DOHH2 (cell line): Measurements from ENCODE around the gene DSCAM.

ENCODE experiments used
- H3F3A ChIP-seq: fragments of 200-600 bp; sonication (generic), shearing (Covaris generic); 2 replicates; pipeline ENCODE4 v1.6.0; 2016; ENCODE audit warnings: antibody characterized with exemption, mild to moderate bottlenecking; ENCODE audit not compliant: control insufficient read depth, insufficient read depth
- H3K27ac ChIP-seq: fragments of 200-600 bp; sonication (generic); 2 replicates; pipeline ENCODE4 v1.5.1; 2014; ENCODE audit warnings: low read depth, mild to moderate bottlenecking, low read length, moderate library complexity
- H3K27me3 ChIP-seq: fragments of 200-600 bp; sonication (generic); 2 replicates; pipeline ENCODE4 v1.6.1; 2014; ENCODE audit warnings: mild to moderate bottlenecking, low read length, mixed read lengths; ENCODE audit not compliant: control insufficient read depth
- H3K36me3 ChIP-seq: fragments of 200-600 bp; sonication (generic); 2 replicates; pipeline ENCODE4 v1.6.1; 2014; ENCODE audit warnings: mild to moderate bottlenecking, low read length, moderate library complexity, mixed read lengths; ENCODE audit not compliant: control insufficient read depth
- H3K4me1 ChIP-seq: fragments of 200-600 bp; sonication (generic); 2 replicates; pipeline ENCODE4 v1.6.1; 2014; ENCODE audit warnings: mild to moderate bottlenecking, low read length, mixed read lengths; ENCODE audit not compliant: control insufficient read depth
- H3K4me2 ChIP-seq: fragments of 200-600 bp; sonication (generic); 2 replicates; pipeline ENCODE4 v1.6.0; 2014; ENCODE audit warnings: mild to moderate bottlenecking, low read length, moderate library complexity
- H3K4me3 ChIP-seq: fragments of 200-600 bp; sonication (generic); 2 replicates; pipeline ENCODE4 v1.5.1; 2014; ENCODE audit warnings: mild to moderate bottlenecking, low read length, mixed read lengths
- H3K79me2 ChIP-seq: fragments of 200-600 bp; sonication (generic); 2 replicates; pipeline ENCODE4 v1.6.1; 2014; ENCODE audit warnings: mild to moderate bottlenecking, low read length, mixed read lengths; ENCODE audit not compliant: control insufficient read depth
- H3K9me2 ChIP-seq: fragments of 200-600 bp; sonication (generic); replicated peaks from 2 replicates; pipeline ENCODE4 v1.6.1; 2014; ENCODE audit warnings: mild to moderate bottlenecking, low read length, mixed read lengths; ENCODE audit not compliant: control insufficient read depth
- H3K9me3 ChIP-seq: fragments of 200-600 bp; sonication (generic); 2 replicates; pipeline ENCODE4 v1.6.1; 2014; ENCODE audit warnings: antibody characterized with exemption, low read length, mixed read lengths; ENCODE audit not compliant: control insufficient read depth, insufficient read depth
- H4K20me1 ChIP-seq: fragments of 200-600 bp; sonication (generic); 2 replicates; pipeline ENCODE4 v1.6.0; 2014; ENCODE audit warnings: low read depth, mild to moderate bottlenecking, antibody characterized with exemption, low read length, moderate library complexity; ENCODE audit not compliant: control insufficient read depth, insufficient read depth
- EZH2phosphoT487 ChIP-seq: fragments of 200-600 bp; sonication (generic); IDR thresholded peaks from 2 replicates; pipeline ENCODE4 v1.6.1; 2017; ENCODE audit warnings: borderline replicate concordance, mild to moderate bottlenecking, antibody characterized with exemption, low read length, moderate library complexity, mixed read lengths
- TF ChIP-seq, protein P1 (sequence below): fragments of 200-600 bp; sonication (generic); IDR thresholded peaks from one replicate; pipeline ENCODE4 v1.5.1; 2014; ENCODE audit warnings: antibody characterized with exemption, mild to moderate bottlenecking, low read depth, low read length; ENCODE audit not compliant: poor library complexity, severe bottlenecking

The DSCAM gene

DNA sequence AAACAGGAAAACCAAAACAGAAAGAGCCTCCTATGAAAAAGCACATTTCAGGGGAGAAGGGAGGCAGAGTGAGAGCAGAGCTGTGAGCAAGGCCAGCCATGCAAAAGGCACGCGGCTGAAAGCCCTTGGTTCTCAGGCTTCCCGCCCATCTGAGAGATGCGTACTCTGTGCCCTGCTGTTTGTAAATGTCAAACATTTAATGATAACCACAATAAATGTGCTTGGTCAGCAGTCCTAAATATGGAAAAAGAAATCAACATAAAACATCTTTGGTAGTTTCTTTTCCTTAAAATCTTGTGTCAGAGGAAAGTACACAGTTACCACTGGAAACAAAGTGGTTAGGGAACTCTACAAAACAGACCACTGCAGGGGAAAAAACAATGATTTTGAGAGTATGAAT is 283.1 kb downstream of the DSCAM start:
- Histone ChIP-seq H3K9me2 (no peaks in the 10 kb centered on the region), H3K27ac (no peak overlapping the region), H3K79me2 (no peaks in the 10 kb centered on the region), H3K4me2 (no peak overlapping the region), H3K36me3 (no peaks in the 10 kb centered on the region), H3K9me3 (peaks cover 14% of the 10 kb centered on the region; the same call in 1 of the 2 replicates), H3K27me3 (no peaks in the 10 kb centered on the region), H3K4me1 (no peaks in the 10 kb centered on the region), H3F3A (no peaks in the 10 kb centered on the region), H3K4me3 (no peak overlapping the region), H4K20me1 (no peaks in the 10 kb centered on the region)
- no peak for TF ChIP-seq EZH2phosphoT487
- TF ChIP-seq, protein P1, sequence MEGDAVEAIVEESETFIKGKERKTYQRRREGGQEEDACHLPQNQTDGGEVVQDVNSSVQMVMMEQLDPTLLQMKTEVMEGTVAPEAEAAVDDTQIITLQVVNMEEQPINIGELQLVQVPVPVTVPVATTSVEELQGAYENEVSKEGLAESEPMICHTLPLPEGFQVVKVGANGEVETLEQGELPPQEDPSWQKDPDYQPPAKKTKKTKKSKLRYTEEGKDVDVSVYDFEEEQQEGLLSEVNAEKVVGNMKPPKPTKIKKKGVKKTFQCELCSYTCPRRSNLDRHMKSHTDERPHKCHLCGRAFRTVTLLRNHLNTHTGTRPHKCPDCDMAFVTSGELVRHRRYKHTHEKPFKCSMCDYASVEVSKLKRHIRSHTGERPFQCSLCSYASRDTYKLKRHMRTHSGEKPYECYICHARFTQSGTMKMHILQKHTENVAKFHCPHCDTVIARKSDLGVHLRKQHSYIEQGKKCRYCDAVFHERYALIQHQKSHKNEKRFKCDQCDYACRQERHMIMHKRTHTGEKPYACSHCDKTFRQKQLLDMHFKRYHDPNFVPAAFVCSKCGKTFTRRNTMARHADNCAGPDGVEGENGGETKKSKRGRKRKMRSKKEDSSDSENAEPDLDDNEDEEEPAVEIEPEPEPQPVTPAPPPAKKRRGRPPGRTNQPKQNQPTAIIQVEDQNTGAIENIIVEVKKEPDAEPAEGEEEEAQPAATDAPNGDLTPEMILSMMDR, result no peak

DNA sequence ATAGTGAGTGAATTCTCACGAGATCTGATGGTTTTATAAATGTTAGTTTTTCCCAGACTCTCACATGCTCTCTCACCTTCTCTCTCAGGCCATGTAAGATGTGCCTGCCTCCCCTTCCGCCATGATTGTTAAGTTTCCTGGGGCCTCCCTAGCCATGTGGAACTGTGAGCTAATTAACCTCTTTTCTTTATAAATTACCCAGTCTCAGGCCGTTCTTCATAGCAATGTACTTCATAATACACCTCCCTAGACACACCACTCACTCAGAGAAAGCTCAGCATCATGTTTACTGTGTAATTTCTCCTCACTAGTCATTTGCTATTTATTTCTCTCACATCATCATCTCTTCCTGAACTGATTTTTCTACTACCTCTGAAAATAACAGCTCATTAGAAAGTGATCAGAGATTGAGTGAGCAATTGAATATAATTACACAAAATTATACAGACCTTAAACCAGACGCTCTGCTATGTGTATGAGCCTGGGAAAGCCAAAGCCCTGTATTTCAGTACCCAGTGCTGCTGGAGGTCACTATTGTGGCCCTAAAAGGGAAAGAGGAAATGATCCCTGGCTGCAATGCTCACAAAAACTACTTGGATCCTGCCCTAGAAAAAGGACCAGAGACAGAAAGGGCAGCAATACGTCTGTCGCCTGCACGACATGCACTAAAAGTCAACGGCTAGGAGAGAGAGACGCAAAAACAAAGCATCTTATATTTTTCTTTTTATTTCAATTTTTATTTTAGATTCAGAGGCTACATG is 284.5 kb downstream of the DSCAM start:
- no peak overlapping the region for H3K27ac ChIP-seq
- H3K9me3 ChIP-seq, result peaks cover 17% of the 10 kb centered on the region; the same call in 1 of the 2 replicates
- no peak overlapping the region for H3K4me2 ChIP-seq
- H3K4me1 ChIP-seq, result no peaks in the 10 kb centered on the region
- no peaks in the 10 kb centered on the region for H4K20me1 ChIP-seq
- no peaks in the 10 kb centered on the region for H3F3A ChIP-seq
- TF ChIP-seq EZH2phosphoT487, result no peak
- TF ChIP-seq, protein P1, result no peak
- no peak overlapping the region for H3K4me3 ChIP-seq
- no peaks in the 10 kb centered on the region for H3K9me2 ChIP-seq
- H3K36me3 ChIP-seq, result no peaks in the 10 kb centered on the region
- H3K79me2 ChIP-seq, result no peaks in the 10 kb centered on the region
- no peaks in the 10 kb centered on the region for H3K27me3 ChIP-seq

DNA sequence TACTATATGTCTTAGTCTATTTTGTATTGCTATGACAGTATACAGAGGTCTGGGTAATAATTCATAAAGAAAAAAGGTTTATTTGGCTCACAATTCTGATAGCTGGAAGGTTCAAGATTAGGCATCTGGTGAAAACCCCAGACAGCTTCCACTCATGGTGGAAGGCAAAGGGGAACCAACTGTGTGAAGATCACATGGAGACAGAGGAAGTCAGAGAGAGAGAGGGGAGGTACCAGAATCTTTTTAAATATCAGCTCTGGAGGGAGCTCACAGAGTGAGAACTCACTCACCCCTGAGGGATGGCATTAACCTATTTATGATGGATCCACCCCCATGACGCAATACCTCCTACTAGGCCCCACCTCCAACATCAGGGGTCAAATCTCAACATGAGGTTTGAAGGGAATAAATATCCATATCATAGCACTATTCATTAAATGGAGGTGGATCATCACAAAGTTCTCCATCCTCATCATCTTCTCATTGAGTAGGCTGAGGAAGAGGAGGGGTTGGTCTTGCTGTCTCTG is 290.5 kb downstream of the DSCAM start:
- H3K27me3 ChIP-seq, result no peaks in the 10 kb centered on the region
- H3K27ac ChIP-seq, result no peak overlapping the region
- H4K20me1 ChIP-seq, result no peaks in the 10 kb centered on the region
- H3K9me2 ChIP-seq, result no peaks in the 10 kb centered on the region
- H3K79me2 ChIP-seq, result no peaks in the 10 kb centered on the region
- no peaks in the 10 kb centered on the region for H3F3A ChIP-seq
- TF ChIP-seq, protein P1, result no peak
- TF ChIP-seq EZH2phosphoT487, result no peak
- H3K4me1 ChIP-seq, result no peaks in the 10 kb centered on the region
- H3K9me3 ChIP-seq, result peaks cover 12% of the 10 kb centered on the region; the same call in 1 of the 2 replicates
- H3K4me3 ChIP-seq, result no peak overlapping the region
- no peaks in the 10 kb centered on the region for H3K36me3 ChIP-seq
- no peak overlapping the region for H3K4me2 ChIP-seq
